Adrenal gland (tissue), 19 donors: ENCODE measurements around the gene GP1BA. TPM values are rescaled to one million over a fixed set of nuclear protein-coding genes. Genes with fewer than 3 reads are reported as not detected.

Experiments used
- DNase-seq, 7 donors: peaks; one replicate each; pipeline ENCODE4 v3.0.0-alpha.2; 2019 to 2020
- H3K27ac ChIP-seq, 5 donors: fragments of 200-600 bp; sonication (generic) in 4 of 5; 1 replicate in 3 of 5; 2 replicates in 2 of 5; pipeline versions ENCODE4 v1.5.1 to v1.8.0; 2016 to 2020; ENCODE audit warnings: mild to moderate bottlenecking in 1 of 5
- H3K27me3 ChIP-seq: fragments of 200-600 bp; 2 replicates; pipeline ENCODE4 v1.8.0; 2021
- H3K36me3 ChIP-seq, 2 donors: fragments of 200-600 bp; replicated peaks in 1 of 2; 1 replicate in 1 of 2; 2 replicates in 1 of 2; pipeline versions ENCODE4 v1.5.1 to v1.8.0; 2018 to 2022
- H3K4me1 ChIP-seq, 2 donors: fragments of 200-600 bp; replicated peaks in 1 of 2; 1 replicate in 1 of 2; 2 replicates in 1 of 2; pipeline versions ENCODE4 v1.5.1 to v1.8.0; 2018 to 2021
- H3K4me3 ChIP-seq, 4 donors: fragments of 200-600 bp; sonication (generic) in 3 of 4; one replicate each; pipeline ENCODE4 v1.5.1; 2016 to 2018
- H3K9me3 ChIP-seq, 3 donors: fragments of 200-600 bp; sonication (generic) in 1 of 3; replicated peaks in 1 of 3; 1 replicate in 2 of 3; 2 replicates in 1 of 3; pipeline versions ENCODE4 v1.5.1 to v1.8.0; 2016 to 2021
- CTCF ChIP-seq, 6 experiments: fragments of 450-650 bp in 4 of 6; fragments of 200-600 bp in 2 of 6; sonication (generic) in 1 of 6; IDR thresholded peaks; 1 replicate in 5 of 6; 2 replicates in 1 of 6; pipeline versions ENCODE4 v1.5.1 to v1.8.0; 2016 to 2021; ENCODE audit warnings: antibody characterized with exemption in 6 of 6, mild to moderate bottlenecking in 2 of 6, moderate library complexity in 1 of 6
- POLR2A ChIP-seq, 2 donors: fragments of 450-650 bp; IDR thresholded peaks; one replicate each; pipeline ENCODE4 v1.6.1; 2017; ENCODE audit warnings: antibody characterized with exemption in 2 of 2, mild to moderate bottlenecking in 2 of 2, moderate library complexity in 1 of 2
- WGBS, 4 donors: extraction: QIAGEN DNeasy Blood & Tissue Kit in 2 of 4; methylation state at CpG; one replicate each; pipeline versions ENCODE4 v1.1.5 to v1.1.7; 2013 to 2017; 5-methylcytosine and 5-hydroxymethylcytosine counted together
- intact Hi-C, 2 donors: fragments of 100-400 bp; cut with DNase I; formaldehyde crosslinking; loops; one replicate each; pipeline versions ENCODE4 v1.14.1 to v1.15.0; 2022 to 2023
- long read RNA-seq, 10 donors: library from polyadenylated mRNA in 3 of 10; unstranded in 2 of 10; stranded (forward) in 1 of 10; transcript quantifications; one replicate each; pipeline ENCODE4 v2.0.0 and lab custom pipeline, GENCODE V29; 2021 to 2026
- polyA plus RNA-seq, 3 donors: library from polyadenylated mRNA; stranded (reverse); fragments of 200-250 nt in 2 of 3; fragments of 350-450 nt in 1 of 3; fragmentation: Illumina TruSeq in 1 of 3; extraction: RNeasy Lipid Tissue Mini Kit (QIAGEN cat#74804) in 1 of 3; gene quantifications; one replicate each; pipeline ENCODE4 v1.2.3, GENCODE V29; 2013 to 2014
- total RNA-seq, 9 donors: library from RNA; depleted of rRNA in 4 of 9; stranded (reverse); fragments of >200 nt in 4 of 9; fragments of 120-200 nt in 1 of 9; fragmentation: NEBNext Ultra II Directional in 1 of 9; extraction: Animal tissue kit (Norgen Biotek cat#: 25700) in 1 of 9; gene quantifications; one replicate each; pipeline versions ENCODE4 v1.1.0 to v1.2.4, GENCODE V29; 2013 to 2023
- donor health status: healthy with polysubstance abuse.
- donor health status: Bipolar disorder and iron deficiency.
- donor health status: DM: yes; HTN: yes; CAD: no.
- donor health status: DM: no; HTN: no; CAD: no.
- donor health status: DM: no; HTN: no; CAD: no.
- donor health status: DM: yes; HTN: yes; CAD: no.

Gene GP1BA
- total RNA-seq (under 1 TPM in 2 of 9 donors, not detected in 7; 0.08 to 0.17 TPM), polyA plus RNA-seq (not detected)
- long read RNA-seq, donor 1, partial matches to known transcripts: 0 of 1 reads
- long read RNA-seq, donor 1, other reads (novel, unspliced or antisense): 0 of 1 reads
- long read RNA-seq, donor 2: 0 reads
- long read RNA-seq, donor 3: 0 reads
- long read RNA-seq, donor 4: 0 reads
- long read RNA-seq, donor 5, partial matches to known transcripts: 0 of 1 reads
- long read RNA-seq, donor 5, other reads (novel, unspliced or antisense): 1 of 1 reads
- long read RNA-seq, donor 6, partial matches to known transcripts: 0 of 2 reads
- long read RNA-seq, donor 6, other reads (novel, unspliced or antisense): 2 of 2 reads
- long read RNA-seq, donor 7: 0 reads
- long read RNA-seq, donor 8, partial matches to known transcripts: 19 of 100 reads
- long read RNA-seq, donor 8, other reads (novel, unspliced or antisense): 81 of 100 reads
- long read RNA-seq, donor 9: 0 reads
- long read RNA-seq, donor 10: 0 reads

GRCh38 chr17:4931963-4932362 is at the start of gene GP1BA:
Gene GP1BA (plus strand): TSS chr17:4932277. CDS start chr17:4932605, 328 bp downstream.
- Histone ChIP-seq H3K4me3 (no peak within 1 kb of the TSS), H3K4me1 (peaks cover 0 to 7% of the 10 kb centered on the region in 2 donors), H3K27me3 (no peaks in the 10 kb centered on the region), H3K27ac (no peak within 1 kb of the TSS), H3K36me3 (peaks cover 0 to under 1% of the 10 kb centered on the region in 2 donors), H3K9me3 (no peaks in the 10 kb centered on the region)
- intact Hi-C loops: loop anchor here in 1 of 2 donors (10.0 kb wide), 1 partner anchor 53 kb away; the partner anchor contains the start of gene CAMTA2
- TF ChIP-seq CTCF (IDR thresholded peaks at IDR 0.05) (no peak), POLR2A (IDR thresholded peaks at IDR 0.05) (no peak)
- 75 to 91% (median 83%) methylated on average over 14 of the region's 14 CpGs for WGBS, 4 donors
- DNase-seq: no peak

- Histone ChIP-seq H3K9me3 (no peaks in the 10 kb centered on the region), H3K36me3 (peaks cover 0 to 63% of the 10 kb centered on the region in 2 donors), H3K27ac (no peak overlapping the region), H3K4me1 (no peaks in the 10 kb centered on the region), H3K4me3 (no peak overlapping the region), H3K27me3 (no peaks in the 10 kb centered on the region)
- TF ChIP-seq POLR2A (IDR thresholded peaks at IDR 0.05) (no peak), CTCF (IDR thresholded peaks at IDR 0.05) (no peak)
- DNase-seq: no peak
- WGBS, 4 donors: 93 to 100% (median 96%) methylated on average over 3 to 4 of the region's 4 CpGs
- intact Hi-C loops: loop anchor here in 1 of 2 donors (5.0 kb wide), 1 partner anchor 77 kb away; the partner anchor contains the start of gene PLD2
These were observed 47.6 kb upstream of the GP1BA start for GRCh38 chr17:4884489-4884888.

DNA sequence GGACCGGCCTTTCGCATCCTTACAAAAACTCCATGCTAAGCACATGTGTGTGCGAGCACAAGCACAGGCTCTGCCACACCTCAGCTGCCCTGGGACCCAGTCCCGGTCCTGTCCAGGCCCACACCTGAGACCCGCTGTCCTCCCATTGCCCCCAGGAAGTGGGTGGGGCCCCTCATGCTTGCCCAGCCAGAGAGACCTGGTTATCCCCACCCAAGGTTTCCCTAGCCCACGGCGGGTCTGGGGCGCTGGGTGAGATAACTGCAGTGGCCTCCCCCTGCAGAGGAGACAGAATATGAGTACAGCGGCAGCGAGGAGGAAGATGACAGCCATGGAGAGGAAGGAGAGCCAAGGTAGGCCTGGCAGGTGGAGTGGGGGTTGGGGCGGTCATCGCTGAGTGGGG is 45.2 kb upstream of the GP1BA start:
- TF ChIP-seq POLR2A (IDR thresholded peaks at IDR 0.05) (no peak), CTCF (IDR thresholded peaks at IDR 0.05) (no peak)
- Histone ChIP-seq H3K9me3 (no peaks in the 10 kb centered on the region), H3K4me1 (no peaks in the 10 kb centered on the region), H3K4me3 (no peak overlapping the region), H3K27me3 (no peaks in the 10 kb centered on the region), H3K36me3 (peaks cover 0 to 69% of the 10 kb centered on the region in 2 donors), H3K27ac (no peak overlapping the region)
- intact Hi-C loops: loop anchor here in 1 of 2 donors (5.0 kb wide), 1 partner anchor 170 kb away; no protein-coding TSS in a partner anchor
- 90 to 93% (median 92%) methylated on average over 10 to 12 of the region's 12 CpGs for WGBS, 4 donors
- DNase-seq: no peak

GRCh38 chr17:4887581-4887980 is 44.5 kb upstream of the GP1BA start:
- intact Hi-C loops: loop anchor here in 1 of 2 donors (5.0 kb wide), 1 partner anchor 170 kb away; no protein-coding TSS in a partner anchor
- 92 to 96% (median 92%) methylated on average over 6 to 18 of the region's 18 CpGs for WGBS, 4 donors
- H3K36me3 ChIP-seq: peaks cover 0 to 77% of the 10 kb centered on the region in 2 donors

More at GRCh38 chr17:4887581-4887980, 44.5 kb upstream of the GP1BA start:
- no peak overlapping the region for H3K27ac ChIP-seq
- H3K9me3 ChIP-seq: no peaks in the 10 kb centered on the region
- no peaks in the 10 kb centered on the region for H3K27me3 ChIP-seq
- no peak overlapping the region for H3K4me3 ChIP-seq
- no peak for TF ChIP-seq POLR2A (IDR thresholded peaks at IDR 0.05)
- TF ChIP-seq CTCF (IDR thresholded peaks at IDR 0.05): no peak
- DNase-seq: no peak
- no peaks in the 10 kb centered on the region for H3K4me1 ChIP-seq
